Astrocyte of the cerebellum (primary cell): ENCODE measurements around the gene NPRL2.

Source experiments
- DNase-seq: peaks from one replicate; pipeline ENCODE4 v3.0.0-alpha.2; 2011; ENCODE audit warnings: low read depth
- H3K4me3 ChIP-seq: 2 replicates; pipeline ENCODE4 v1.5.1; 2011; ENCODE audit warnings: mild to moderate bottlenecking, low read depth, low read length, moderate library complexity
- CTCF ChIP-seq: IDR thresholded peaks from 2 replicates; pipeline ENCODE4 v1.5.1; 2012; ENCODE audit warnings: low read length, low read depth, moderate library complexity, mild to moderate bottlenecking; ENCODE audit errors: missing control alignments
- in situ Hi-C: cut with HindIII; loops from 2 replicates; pipeline ENCODE4 v1.10.0; 2017; ENCODE audit warnings: low sequenced_read_pairs

NPRL2 gene

DNA sequence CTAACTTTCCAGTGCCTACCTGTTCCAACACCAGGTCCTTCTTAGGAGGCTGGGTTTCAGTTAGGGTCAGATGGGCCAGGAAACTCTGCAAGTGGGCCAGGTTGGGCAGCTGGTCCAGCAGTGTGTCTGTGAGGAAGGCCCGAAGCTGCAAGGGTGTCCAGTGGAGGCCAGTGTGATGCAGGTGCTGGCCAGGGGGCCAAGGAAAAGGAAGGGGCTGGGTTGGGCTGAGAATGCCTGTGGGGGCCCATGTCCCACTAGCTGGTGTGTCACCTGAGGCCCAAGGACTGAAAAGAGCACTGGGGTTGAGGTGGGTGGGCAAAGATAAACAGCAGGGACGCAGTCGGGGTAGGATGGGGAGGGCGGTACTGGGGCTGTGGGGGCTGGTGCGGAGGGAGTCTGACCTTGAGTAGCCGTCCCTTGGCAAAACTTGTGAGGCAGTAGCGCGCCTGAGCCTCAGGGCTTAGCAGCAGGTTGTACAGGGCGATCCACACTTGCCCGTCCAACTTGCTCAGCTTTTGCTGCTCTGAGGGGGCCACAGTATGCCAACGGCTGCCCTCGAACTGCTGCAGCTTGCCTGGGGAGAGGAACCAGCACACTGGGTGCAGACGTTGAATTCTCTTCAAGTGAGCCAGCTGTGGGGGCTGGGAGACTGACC lies 8.5 kb downstream of the NPRL2 start:
- no peak for TF ChIP-seq CTCF
- in situ Hi-C loops: no loop called here
- H3K4me3 ChIP-seq: no peak overlapping the region
- DNase-seq: no peak

DNA sequence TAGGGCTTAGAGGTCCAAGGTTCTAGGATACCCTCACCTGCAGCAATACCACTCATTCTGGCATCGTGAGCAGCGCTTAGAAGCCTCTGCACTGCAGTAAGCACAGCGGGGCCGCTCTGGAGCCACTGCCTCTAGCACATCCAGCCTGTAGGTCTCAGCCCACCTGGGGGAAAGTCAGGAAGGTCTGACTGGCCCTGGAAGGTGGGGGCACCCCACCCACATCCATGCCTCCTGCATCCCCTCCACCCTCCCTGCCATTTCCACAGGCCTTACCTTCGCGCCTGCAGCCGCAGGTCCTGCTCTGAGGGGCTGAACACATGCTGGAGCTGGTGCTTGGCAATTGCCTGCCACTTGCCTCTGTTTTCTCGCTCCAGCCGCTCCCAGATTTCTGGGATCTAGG lies 9.0 kb downstream of the NPRL2 start:
- no peak overlapping the region for H3K4me3 ChIP-seq
- in situ Hi-C loops: no loop called here
- TF ChIP-seq CTCF: no peak
- DNase-seq: no peak

- in situ Hi-C loops: no loop called here
- no peak within 1 kb of the TSS for H3K4me3 ChIP-seq
- no peak for TF ChIP-seq CTCF
- DNase-seq: no peak
Observed at GRCh38 chr3:50340448-50341329, 9.9 kb downstream of the NPRL2 start, which contains the start of gene RASSF1. Gene RASSF1, minus strand, starts transcription at chr3:50340836. Its CDS starts 31 bp downstream, at chr3:50340805.

DNA sequence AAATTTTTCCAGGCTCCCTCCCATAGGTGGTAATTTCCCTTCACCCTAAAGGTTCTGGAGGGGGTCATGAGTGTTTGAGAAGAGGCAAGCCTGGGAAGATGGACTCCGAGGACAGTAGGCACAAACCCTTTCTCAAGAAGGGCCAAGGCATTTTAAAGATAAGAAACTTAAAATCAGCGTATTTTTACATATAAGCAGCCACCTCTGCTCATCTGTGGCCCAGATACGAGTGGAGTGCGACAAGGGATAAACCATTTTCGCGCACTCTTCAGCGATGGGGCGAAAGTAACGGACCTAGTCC lies 10.5 kb downstream of the NPRL2 start:
- in situ Hi-C loops: no loop called here
- TF ChIP-seq CTCF: no peak
- H3K4me3 ChIP-seq: no peak overlapping the region
- DNase-seq: no peak

DNA sequence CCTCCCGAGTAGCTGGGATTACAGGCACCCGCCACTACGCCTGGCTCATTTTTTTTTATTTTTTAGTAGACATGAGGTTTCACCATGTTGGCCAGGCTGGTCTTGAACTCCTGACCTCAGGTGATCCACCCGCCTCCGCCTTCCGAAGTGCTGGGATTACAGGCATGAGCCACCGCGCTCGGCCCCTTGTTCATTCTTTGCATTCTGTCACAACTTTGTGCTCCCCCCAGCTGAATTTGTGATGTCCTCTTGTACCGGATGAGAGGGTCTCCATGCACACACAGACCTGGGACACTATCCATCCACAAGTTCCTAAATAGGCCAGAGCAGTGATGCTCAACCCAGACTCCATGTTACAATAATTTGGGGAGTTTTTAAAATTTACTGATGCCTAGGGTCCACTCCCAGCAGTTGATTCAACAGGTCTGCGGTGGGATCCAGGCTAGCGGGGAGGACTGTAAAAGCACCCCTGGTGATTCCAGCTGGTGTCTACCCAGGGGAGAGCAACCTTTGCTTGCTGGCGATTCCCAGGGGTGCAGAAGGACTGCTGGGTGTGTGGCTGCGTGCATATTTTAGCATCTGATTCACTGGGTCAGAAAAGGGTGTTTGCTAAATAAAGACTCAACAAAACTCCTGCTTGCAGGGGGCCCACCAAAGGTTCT lies 11.0 kb downstream of the NPRL2 start:
- no peak overlapping the region for H3K4me3 ChIP-seq
- no peak for TF ChIP-seq CTCF
- no peak for DNase-seq
- in situ Hi-C loops: no loop called here

- no peak for TF ChIP-seq CTCF
- no peak overlapping the region for H3K4me3 ChIP-seq
- DNase-seq: no peak
- in situ Hi-C loops: no loop called here
Observed at GRCh38 chr3:50338965-50339364, 11.6 kb downstream of the NPRL2 start.
